Hematopoietic multipotent progenitor cell treated with erythropoietin and hydrocortisone succinate and interleukin-3 and kit ligand, for 6 days (in vitro differentiated cells): ENCODE data around the gene CHMP2A.
A peak's percentile ranks its signal among the peaks of the same experiment; 100 is the strongest.

Experiments
- DNase-seq: peaks from one replicate; pipeline ENCODE4 v3.0.0-alpha.2; 2015

Gene CHMP2A

DNA sequence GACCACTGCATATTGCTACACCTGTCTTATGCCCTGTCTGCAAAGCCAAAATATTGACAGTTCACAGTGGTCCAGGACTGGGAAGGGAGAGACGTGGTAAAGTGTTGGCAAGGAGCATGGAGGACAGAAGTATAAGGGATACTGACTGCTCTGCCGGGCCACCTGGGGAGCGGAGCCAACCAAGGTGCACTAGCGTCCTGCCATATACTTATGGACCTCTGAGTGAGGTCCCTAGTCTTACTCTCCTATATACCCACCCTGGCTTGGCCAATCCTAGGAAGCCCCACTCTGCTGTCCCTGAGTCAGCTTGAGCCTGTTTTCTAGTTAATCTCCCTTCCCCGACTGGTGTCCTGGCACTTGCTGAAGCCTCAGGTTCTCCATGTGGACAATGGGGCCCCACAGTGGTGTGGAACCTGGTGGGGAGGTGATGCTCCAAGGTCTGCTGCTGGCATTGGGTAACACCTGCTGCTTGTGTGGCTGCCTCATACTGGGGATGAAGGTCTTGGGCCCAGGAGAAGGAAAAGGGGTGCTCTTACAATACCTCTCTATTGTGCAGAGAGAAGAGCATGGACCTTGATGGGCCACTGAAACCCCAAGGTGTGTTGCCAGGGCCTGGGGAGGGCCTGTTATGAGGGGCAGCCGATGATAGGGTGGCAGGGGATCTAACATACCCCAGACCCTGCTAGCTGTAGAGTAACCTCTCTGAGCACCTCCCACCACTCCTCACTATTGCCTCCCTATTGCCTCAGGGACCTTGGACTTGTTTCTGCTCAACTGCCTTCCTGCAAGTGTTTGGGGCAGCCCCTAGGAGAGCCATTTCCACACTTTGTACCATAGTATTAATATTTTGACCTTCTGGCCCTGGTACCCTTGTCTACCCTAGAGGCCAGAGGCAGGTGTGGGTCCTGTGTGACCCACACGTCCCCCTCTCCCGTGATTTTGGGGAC lies 17.8 kb downstream of the CHMP2A start:
- peak; percentile 3 for DNase-seq

DNA sequence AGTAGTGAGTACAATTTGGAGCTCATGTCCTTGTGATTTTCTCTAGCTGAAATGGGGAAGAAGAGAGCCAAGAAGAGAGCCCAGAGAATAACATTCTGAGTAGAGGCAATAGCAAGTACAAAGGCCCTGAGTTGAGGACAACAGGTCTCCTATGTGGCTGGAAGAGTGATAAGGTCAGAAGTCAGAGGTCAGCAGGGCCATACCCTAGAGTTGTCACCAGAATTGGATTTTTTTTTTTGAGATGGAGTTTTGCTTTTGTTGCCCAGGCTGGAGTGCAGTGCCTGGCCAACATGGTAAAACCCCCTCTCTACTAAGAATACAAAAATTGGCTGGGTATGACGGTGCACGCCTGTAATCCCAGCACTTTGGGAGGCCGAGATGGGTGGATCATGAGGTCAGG lies 19.0 kb downstream of the CHMP2A start:
- peak; percentile 0 for DNase-seq

DNA sequence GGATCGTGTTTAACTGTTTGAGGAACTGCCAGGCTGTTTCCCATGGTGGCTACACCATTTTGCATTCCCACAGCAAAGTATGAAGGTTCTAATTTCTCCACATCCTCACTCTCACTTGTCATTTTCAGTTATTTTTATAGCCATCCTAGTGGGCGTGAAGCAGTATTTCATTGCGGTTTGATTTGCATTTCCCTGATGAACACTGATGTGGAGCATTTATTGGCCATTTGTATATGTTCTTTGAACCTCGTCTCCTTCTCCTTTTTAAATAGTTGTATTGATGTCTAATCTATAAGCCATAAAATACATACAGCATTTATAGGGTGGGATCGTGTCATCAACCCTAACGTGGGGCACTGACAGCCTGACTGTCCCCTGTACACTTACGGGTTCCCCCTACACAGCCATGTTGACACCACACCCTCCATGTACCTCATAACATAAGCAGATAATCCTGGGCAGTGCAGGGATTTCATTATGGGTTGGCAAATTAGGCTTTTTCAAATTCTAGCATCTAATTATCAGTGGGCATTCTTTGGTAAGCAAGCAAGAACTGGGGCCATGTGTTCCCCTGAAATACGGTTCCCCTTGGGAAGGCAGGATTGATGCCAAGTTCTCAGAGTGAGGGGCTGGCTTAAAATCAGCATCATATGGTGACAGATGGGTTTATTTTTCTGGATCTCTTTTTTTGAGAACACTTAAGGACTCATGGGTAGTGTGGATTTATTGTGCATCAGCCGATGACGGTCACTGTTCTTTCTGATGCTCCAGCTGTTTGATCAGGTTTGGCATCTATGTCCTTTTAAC lies 23.7 kb downstream of the CHMP2A start:
- peak; percentile 0 for DNase-seq

DNA sequence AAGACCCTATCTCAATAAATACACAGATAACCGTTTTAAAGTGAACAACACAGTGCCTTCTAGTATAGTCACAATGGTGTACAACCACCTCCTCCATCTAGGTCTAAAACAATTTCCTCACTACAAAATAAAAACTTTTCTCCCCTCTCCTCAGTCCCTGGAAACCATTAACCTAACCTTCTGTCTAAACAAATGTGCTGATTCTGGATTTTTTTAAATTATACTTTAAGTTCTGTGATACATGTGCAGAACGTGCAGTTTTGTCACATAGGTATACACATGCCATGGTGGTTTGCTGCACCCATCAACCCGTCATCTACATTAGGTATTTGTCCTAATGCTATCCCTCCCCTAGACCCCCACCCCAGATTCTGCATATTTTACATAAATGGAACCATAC lies 25.5 kb downstream of the CHMP2A start:
- peak; percentile 0 for DNase-seq

DNA sequence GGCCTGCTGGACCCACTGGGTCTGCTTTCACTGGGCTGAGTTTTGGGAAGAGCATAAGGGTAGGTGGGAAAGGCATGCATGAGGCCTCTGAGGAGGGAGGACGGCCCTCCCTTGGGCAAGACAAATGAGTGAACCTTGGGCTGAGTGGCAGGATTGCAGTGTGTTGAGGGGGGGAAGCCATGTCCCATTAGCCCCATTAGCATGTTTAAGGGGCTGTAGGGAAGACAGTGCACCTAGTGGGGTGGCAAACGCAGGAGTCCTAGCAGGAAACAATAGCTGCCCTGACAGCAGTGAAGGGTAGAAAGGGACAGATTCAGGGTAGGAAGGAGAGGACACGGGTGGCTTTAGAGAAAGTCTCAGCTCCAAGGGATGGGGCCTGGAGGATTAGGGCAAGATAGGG lies 32.2 kb downstream of the CHMP2A start:
- no peak for DNase-seq

DNA sequence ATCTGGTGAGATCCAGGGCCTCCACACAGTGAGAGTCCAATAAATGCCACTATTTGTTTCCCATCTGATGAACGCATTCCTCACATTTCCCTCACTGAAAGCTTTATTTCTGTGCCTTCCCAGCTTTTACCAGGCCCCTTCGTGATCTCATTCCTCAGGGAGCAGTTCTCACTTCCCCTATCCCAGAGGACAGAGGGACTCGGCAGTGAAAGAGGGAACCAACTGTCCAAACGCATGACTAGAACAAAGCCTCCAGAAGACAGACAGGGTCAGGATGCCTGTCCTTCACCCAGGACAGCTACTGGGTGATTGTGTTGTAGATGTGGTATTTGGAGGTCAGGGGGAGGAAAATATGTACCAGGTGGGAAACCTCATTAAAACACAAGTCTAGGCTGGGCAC lies 33.3 kb downstream of the CHMP2A start:
- DNase-seq, result no peak

DNA sequence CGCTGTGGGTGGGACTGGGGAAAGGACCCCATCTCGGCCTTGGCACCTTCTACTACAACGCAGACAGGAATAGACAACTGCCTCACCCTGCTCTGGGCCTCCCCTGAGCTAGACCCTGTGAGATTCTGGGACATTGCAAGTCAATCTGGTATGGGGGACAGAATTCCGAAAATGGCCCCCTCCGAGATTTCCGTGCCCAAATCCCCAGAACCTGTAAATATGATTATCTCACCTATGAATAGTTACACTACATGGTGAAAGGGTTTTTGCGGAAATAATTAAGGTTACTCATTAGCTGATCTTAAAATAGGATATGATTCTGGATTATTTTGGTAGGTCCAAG lies 34.7 kb downstream of the CHMP2A start:
- DNase-seq, result no peak

DNA sequence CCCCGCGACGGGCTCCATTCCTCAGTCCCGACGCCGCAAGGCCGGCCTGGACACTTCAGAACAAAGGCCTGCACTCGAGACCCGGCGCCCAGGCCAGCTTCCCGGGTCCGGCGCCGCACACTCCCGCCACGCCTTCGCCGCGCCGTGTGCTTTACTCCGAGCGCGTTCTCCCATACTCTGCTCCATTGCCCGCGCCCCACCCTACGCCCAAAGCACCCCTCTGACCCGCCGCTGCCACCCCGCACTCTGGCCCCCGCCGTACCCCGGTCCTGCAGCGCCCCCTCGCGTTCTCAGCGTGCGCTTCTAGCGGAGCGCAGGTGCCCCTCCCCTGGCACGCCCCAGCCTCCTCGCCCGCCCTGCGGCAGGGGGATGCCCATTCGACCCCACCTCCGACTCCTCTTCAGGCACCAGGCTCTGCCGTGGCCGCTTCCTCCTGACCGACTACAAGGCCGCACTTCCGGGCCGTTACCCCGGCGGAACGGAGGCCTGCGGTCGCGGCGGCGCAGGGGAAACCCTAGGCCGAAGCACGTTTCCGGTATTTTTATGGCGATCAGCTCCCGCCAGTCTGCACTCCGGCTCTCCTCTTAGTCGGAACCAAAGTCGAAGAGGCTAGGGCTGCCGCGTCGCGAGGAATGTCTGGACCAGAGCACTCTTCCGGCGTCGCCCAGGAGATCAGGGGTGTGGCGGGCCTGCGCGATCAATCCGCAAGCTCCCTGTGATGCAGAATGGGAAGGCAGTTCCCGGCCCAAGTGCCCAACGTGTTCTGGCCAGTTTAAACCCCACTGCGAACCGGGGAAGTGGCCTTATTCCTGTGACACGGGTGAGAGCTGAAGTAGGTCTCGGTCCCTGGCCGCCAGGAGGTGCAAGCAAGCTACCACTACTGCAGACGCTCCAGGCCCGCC lies 35.3 kb downstream of the CHMP2A start, which contains the start of gene ZBTB45:
Gene ZBTB45, minus strand, starts transcription at position 456 of the 902 bp plus-strand sequence. CDS start 2,137 bp downstream, outside the sequence.
- DNase-seq, result peak; percentile 97

DNA sequence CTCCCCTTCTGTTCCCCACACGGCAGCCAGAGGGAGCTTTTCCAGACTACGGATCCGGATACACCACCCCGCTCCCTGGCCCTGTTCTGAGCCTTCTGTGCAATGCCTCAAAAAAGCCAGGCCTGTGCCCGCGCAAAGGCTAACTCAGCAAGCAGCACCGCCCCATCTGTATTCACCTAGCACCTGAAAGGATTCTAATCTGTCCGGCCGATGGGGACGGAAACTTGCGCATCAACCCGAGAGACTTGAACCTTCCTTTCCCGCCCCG lies 35.9 kb downstream of the CHMP2A start:
- peak; percentile 87 for DNase-seq

DNA sequence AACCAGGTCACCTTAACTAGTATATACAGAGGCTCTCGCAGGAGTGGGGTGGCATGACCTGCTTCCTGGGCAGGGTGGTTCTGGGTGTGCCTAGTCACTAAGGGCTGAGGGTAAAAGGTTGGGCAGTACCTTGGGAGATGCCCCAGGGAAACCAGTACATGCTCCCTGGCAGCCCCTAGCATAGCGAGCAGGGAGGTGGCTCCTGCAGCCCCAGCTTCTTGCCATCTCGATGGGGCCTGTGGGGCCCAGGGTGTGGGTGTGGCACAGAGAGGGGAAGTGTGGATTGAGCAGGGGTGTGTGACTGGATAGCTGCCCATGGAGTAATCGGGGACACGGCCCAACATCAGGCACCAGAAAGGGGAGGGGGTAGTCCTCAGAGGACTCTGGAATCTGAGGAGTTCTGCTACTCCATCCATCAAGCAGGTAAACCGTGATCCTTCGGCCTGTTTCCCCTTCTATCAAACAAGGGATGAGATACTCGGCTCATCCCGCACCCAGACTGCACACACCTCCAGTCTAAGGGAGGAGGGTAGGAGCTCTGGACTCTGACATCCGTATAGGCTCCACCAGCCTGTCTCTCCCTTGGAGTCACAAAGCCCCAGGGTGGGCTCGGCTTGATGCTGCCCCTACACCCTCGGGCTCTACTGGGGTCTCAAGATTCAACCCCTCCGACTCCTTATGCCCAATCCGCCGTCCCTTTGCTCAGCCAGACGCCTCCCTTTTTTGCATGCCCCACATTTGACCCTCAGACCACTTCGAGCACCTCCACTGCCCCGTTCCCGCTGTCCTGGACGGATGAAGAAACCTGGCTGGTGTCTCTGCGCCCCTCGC lies 36.4 kb downstream of the CHMP2A start:
- DNase-seq, result peak; percentile 82

DNA sequence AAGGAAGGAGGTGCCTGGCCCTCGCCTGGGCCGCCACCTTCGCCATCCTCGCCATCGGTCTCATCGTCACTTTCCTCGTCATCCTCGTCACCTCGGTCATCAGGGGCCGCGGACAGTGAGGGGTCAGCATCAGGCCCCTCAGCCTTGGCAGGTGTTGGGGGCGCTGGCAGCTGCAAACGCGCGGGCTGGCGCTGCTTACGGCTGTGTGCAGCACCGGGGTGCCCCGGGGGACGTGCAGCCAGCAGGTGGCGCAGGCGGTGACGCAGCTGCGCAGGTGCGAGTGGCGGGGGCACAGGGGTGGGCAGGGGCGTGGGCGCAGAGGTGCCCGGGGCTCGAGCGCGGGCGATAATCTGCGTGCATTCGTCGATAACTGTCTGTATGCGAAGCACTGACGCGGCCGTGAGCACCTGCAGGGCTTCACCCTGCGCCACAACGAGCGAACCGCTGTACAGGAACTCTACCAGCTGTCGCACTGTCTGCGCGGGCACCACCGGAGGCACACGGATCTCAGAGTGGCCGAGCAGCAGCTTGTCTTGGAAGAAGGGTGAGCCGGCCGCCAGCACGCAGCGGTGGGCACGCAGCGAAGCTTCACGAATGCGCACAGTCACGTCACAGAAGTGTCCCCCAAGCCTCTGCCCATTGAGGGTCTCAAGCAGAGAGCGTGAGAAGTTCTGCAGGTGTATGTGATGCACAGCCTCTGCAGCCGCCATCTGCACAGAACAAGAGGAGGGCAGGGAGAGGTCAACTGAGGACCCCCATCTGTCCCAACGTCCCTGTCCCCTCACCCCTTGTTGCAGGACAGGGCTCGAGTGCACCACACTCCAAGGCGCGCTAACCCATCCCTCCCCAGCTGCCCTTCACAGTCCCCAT lies 37.7 kb downstream of the CHMP2A start:
- DNase-seq, result no peak

DNA sequence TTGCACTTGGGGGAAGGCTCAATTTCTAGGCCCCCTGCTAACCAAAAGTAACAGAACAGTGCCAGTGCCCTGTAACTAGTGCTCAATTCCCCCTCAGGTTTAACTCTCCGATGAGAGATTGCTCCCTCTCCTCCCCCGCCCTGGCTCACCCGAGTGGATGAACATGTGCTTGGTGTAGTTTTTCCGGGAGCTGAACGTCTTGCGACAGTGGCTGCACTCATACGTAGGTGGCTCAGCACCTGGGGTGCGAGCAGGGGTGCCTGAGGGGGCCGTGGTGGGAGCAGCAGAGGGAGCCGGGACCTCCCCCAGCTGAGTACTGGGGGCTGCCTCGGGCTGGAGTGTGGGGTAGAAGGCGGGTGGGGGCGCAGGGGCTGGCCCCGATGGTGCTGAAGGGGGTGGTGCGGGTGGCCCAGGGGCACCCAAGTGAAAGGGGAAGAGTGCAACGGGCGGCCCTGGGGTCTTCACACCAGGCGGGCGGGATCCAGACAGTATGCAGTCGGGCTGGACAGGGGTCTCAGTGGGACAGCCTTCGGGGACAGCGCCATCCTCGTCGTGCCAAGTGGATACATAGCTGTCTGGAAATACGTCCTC lies 38.6 kb downstream of the CHMP2A start:
- no peak for DNase-seq

DNA sequence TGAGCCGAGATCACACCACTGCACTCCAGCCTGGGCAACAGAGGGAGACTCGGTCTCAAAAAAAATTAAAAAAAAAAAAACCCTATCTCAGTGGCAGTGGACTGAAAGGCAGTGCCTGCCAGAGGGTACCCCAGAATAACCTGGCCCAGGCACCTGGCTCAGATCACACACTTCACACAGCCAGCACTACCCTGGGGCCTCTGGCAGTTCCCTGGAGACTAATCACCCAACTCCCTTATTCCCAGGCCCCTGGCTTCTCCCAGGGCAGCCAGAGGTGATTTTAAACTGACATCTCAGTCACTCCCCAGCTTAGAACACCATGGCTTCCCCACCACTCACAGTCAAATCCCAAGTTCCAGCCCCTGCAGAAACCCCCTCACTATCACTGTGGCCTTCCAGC lies 39.6 kb downstream of the CHMP2A start:
- no peak for DNase-seq

DNA sequence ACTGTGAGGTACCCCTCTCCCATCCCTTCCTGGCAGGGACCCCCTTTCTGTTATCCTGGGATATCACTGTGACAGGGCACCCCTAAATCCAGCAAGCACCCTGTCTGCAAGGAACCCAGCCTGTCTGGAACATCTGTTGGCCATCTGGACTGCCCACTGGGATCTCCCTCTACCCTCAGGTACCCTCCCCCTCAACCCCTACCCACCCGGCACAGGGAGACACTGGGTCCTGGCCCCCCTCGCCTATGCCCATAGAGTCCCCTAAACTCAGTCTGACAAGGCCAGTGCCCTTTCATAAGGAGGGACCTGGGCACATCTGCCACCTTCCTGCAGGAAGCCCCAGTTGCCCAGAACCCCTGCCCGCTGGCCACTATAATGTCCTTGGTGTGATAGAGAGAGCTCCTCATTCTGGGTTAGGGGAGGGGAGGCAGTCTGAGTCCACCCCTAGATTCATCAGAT lies 40.3 kb downstream of the CHMP2A start:
- no peak for DNase-seq

DNA sequence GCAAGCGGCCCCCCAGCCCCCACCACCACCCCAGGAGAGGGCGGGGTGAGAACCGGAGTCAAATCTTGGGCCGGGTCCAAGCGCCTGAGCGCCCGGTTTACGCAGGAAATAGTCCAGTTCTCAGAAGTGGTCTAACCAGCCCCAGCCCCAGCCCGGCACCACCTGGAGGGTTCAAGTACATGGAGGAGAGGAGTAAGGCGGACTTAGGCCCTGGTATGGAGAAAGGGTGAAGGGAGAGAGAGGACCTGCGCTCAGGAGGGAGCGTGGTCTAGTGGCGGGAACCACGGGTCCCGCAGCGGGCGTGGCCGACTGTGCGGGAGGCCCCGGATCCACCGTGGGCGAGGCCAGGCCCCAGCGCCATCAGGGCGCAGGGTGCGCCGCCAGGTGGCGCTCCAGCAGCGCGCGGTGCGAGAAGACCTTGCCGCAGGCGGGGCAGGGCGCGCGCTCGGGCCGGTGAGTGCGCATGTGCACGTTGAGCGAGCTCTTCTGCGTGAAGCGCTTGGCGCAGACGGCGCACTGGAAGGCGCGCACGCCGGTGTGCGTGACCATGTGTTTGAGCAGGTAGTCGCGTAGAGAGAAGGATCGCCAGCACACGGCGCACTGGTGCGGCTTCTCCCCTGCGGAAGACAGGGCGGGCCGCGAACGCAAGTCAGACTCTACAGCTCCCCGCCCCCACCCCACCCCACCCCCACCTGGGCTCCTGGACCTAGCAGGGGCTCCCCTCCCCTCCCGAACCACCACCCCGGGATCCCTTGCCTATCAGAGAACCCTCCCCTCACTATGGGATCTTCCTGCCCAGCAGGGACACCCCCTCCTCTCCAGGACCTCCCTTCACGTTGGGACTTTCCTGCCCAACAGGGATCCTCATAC lies 41.0 kb downstream of the CHMP2A start:
- DNase-seq, result peak; percentile 95

DNA sequence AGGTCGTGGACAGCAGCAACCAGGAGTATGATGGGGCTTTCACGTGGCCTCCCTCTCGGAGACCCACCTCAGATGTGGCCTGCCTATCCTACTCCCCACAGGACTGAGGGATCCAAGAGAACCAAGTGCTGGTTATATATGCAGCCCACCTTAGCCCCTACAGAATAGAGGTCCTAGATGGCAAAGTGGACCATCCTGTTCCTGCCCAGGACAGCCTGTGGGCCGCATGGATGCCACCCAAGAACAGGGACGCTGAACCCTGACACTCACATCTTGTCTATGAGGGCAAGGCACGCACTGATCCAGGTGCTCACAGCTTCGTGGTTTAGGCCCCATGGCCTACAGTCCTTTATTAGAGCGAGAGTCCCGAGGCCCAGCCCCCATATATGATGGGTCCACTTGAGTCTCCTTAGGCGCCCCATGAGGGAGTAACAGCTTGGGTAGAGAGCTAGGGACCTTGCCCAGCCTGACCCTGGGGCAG lies 41.7 kb downstream of the CHMP2A start:
- DNase-seq, result no peak

DNA sequence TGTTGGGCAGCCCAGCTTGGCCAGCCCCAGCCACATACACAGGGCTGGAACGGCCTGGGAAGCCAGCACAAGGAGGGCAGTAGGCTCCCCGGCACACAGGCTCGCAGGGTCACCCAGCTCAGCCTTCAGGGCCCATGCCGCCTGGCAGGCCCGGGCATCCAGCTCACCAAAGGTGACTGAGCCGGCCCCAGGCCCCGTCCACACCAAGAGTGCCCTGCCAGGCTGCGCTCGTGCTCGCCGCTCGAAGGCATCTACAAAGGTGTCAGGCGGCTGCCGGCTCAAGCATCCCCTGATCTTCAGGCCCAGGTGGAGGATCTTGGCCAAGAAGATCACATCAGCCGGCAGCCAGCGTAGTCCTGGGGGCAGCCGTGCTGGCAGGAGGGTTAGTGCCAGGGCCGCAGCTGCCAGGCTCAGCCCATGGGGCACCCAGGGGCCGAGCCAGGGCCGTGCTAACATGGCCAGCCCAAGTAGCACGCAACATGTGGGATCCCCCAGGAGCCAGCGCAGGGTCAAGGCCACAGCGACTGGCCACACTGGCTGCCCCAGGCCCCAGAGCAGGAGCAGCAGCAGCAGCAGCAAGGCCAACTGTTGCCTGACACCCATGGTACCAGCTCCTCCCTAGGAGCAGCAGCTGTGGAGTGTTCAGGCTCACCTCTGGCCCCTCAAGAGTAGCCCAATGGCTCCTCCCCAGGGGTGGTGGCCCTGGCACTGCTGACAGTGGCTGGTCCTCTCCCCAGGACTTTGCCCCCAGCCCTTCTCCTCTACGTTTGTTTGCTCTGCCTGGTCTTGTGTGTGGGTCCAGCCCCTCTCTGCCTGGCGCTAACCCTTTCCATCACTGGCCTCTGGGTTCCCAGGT lies 43.3 kb downstream of the CHMP2A start, which contains the start of gene SLC27A5:
Gene SLC27A5, minus strand, starts transcription at position 640 of the 856 bp plus-strand sequence. Its CDS starts 37 bp downstream, at position 603.
- no peak for DNase-seq
